Measurements from ENCODE around the gene ADTRP. TPM values are rescaled to one million over a fixed set of nuclear protein-coding genes. Genes with fewer than 3 reads are reported as not detected.
"Not testable (repeated sequence)": the region's sequence is repeated elsewhere in the genome, so short reads cannot be mapped to it uniquely, and the experiment has no call there.

The ADTRP gene
- polyA plus RNA-seq, 4 donors, result 28.5 to 73.4 (median 59.2) TPM

DNA sequence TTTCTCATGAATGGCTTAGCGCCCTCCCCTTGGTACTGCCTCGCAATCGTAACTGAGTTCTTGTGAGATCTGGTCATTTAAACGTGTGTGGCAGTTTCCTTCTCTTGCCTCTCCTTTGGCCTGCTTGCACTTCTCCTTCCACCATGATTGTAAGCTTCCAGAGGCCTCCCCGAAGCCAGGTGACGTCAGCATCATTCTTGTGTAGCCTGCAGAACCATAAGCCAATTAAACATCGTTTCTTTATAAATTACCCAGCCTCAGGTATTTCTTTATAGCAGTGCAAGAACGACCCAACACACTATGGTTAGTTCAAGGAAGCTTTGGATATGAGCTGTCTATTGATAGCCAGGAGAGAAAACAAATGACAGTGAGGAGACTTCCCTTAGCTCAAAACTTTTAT is 29.5 kb upstream of the ADTRP start:
- FAIRE-seq (no peak), DNase-seq (no peak)
- peaks cover 0 to 27% (median 4%) of the 10 kb centered on the region in 3 donors for H3K4me1 ChIP-seq (ENCODE audit: control insufficient read depth in 3 of 3, insufficient read depth in 2 of 3, low read depth in 1 of 3, low read length in 2 of 3)
- WGBS, 3 donors, result 86 to 93% (median 90%) methylated on average over 8 of the region's 8 CpGs
- H3K9me3 ChIP-seq (ENCODE audit: control insufficient read depth in 2 of 2, insufficient read depth in 1 of 2, low read depth in 1 of 2, low read length in 1 of 2), result no peaks in the 10 kb centered on the region
- no peaks in the 10 kb centered on the region for H3K36me3 ChIP-seq (ENCODE audit: control insufficient read depth in 3 of 3, insufficient read depth in 2 of 3, low read depth in 1 of 3, low read length in 3 of 3)
- no peaks in the 10 kb centered on the region for H3K27me3 ChIP-seq (ENCODE audit: control insufficient read depth in 3 of 3, insufficient read depth in 3 of 3, low read length in 3 of 3)
- no peak overlapping the region for H3K4me3 ChIP-seq (ENCODE audit: low read depth in 1 of 3, low read length in 3 of 3)
- H3K27ac ChIP-seq (ENCODE audit: low read depth in 1 of 3, low read length in 2 of 3), result no peak overlapping the region

DNA sequence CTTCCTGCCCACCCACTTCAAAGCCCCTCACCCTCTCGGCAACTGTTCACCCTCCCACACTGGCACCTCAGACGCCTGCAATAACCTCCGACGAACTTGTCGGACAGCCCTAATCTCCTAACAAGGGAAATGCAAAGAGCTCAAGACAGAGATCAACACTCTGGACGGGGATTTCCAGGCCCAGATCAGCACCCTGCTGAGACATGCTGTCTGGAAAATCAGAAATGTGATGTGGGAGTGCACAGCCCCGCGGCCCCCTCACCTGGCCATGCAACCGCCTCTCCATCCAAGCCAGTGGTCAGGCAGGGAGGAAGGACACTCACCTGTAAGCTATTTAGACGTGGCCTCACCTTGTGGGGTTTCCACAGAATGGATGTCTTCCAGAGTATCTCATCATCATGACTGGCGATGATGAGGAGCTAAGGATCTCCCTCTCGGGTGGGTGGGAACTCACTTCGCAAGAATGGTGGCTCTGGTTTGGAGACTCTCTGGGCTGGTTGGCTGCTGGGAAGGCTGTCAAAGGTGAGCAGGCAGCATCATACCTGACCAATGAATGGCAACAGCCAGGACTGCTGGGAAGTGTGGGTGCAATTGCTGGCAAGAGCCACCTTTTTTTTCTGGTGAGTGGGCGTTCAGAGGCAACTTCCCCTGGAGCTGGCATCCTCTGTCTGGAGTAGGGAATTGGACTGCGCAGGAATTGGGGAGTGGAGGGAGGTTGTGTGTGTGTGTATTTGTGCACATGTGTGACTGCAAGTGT is 28.1 kb upstream of the ADTRP start:
- no peak for FAIRE-seq
- Histone ChIP-seq H3K27me3 (ENCODE audit: control insufficient read depth in 3 of 3, insufficient read depth in 3 of 3, low read length in 3 of 3) (no peaks in the 10 kb centered on the region), H3K4me3 (ENCODE audit: low read depth in 1 of 3, low read length in 3 of 3) (no peak overlapping the region), H3K4me1 (ENCODE audit: control insufficient read depth in 3 of 3, insufficient read depth in 2 of 3, low read depth in 1 of 3, low read length in 2 of 3) (peaks cover 1 to 36% (median 4%) of the 10 kb centered on the region in 3 donors), H3K9me3 (ENCODE audit: control insufficient read depth in 2 of 2, insufficient read depth in 1 of 2, low read depth in 1 of 2, low read length in 1 of 2) (no peaks in the 10 kb centered on the region), H3K36me3 (ENCODE audit: control insufficient read depth in 3 of 3, insufficient read depth in 2 of 3, low read depth in 1 of 3, low read length in 3 of 3) (no peaks in the 10 kb centered on the region), H3K27ac (ENCODE audit: low read depth in 1 of 3, low read length in 2 of 3) (no peak overlapping the region)
- DNase-seq, result no peak
- 72 to 90% (median 77%) methylated on average over 15 of the region's 15 CpGs for WGBS, 3 donors

DNA sequence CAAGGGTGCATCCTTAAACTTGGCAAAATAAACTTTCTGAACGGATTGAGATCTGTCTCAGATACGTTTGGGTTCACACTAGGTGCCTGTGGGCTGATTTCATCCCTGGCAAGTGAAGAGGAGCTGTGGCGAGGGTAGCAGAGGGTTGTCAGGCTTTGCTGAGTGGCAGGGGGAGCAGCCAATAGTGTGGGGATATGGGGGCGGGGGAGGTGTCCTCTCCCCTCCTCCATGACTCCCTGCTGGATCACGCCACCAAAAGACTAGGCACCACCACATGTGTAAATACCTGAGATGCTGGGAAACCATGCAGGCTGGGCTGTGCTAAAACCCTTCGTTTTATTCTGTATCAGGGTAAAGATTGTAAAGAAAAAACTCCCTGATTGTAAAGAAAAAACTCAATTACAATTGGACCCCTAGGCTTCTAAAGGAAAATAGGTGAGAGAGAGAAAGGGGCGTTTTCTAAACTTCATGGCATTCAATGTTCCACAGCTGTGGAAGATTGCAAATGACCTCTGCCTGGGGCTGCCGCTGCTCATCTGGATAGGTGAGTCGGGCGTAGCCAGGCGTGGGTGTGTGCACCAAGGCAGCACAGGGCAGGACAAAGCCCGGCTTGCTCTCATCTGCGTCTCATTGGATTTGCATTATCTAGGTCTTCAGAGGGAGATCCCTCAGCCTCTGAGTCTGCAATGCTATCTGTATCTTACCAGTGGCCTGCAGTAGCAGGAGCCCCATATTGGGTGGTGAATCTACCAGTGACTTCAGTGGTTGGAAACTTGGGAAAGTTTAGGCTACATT is 26.9 kb upstream of the ADTRP start:
- 33 to 74% (median 52%) methylated on average over 13 of the region's 13 CpGs for WGBS, 3 donors
- H3K27me3 ChIP-seq (ENCODE audit: control insufficient read depth in 3 of 3, insufficient read depth in 3 of 3, low read length in 3 of 3), result no peaks in the 10 kb centered on the region
- H3K36me3 ChIP-seq (ENCODE audit: control insufficient read depth in 3 of 3, insufficient read depth in 2 of 3, low read depth in 1 of 3, low read length in 3 of 3), result no peaks in the 10 kb centered on the region
- no peak for FAIRE-seq
- no peak overlapping the region for H3K4me3 ChIP-seq (ENCODE audit: low read depth in 1 of 3, low read length in 3 of 3)
- peaks cover 1 to 36% (median 4%) of the 10 kb centered on the region in 3 donors for H3K4me1 ChIP-seq (ENCODE audit: control insufficient read depth in 3 of 3, insufficient read depth in 2 of 3, low read depth in 1 of 3, low read length in 2 of 3)
- no peaks in the 10 kb centered on the region for H3K9me3 ChIP-seq (ENCODE audit: control insufficient read depth in 2 of 2, insufficient read depth in 1 of 2, low read depth in 1 of 2, low read length in 1 of 2)
- H3K27ac ChIP-seq (ENCODE audit: low read depth in 1 of 3, low read length in 2 of 3), result no peak overlapping the region
- peak; percentile 55 to 83 for DNase-seq

DNA sequence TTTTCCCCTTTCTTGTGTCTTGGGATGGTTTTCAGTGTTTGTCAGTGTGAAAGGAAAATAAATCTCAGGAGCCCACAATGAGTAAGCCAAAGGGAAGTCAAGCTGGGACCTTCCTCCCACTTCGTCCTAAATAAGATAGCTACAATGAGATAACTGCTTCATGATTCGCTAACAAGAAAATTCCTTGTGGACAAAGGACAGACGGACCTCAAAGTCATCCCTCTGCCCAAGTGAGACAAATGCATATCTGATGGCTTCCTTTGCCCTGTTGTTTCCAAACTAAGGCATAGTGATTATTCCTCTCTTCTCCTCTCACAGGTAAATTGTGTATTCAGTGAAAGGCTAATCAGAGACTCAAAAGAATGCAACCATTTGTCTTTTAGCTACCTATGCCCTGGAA is 26.1 kb upstream of the ADTRP start:
- Histone ChIP-seq H3K9me3 (ENCODE audit: control insufficient read depth in 2 of 2, insufficient read depth in 1 of 2, low read depth in 1 of 2, low read length in 1 of 2) (no peaks in the 10 kb centered on the region), H3K4me1 (ENCODE audit: control insufficient read depth in 3 of 3, insufficient read depth in 2 of 3, low read depth in 1 of 3, low read length in 2 of 3) (peaks cover 1 to 31% (median 4%) of the 10 kb centered on the region in 3 donors), H3K4me3 (ENCODE audit: low read depth in 1 of 3, low read length in 3 of 3) (no peak overlapping the region), H3K27me3 (ENCODE audit: control insufficient read depth in 3 of 3, insufficient read depth in 3 of 3, low read length in 3 of 3) (no peaks in the 10 kb centered on the region), H3K36me3 (ENCODE audit: control insufficient read depth in 3 of 3, insufficient read depth in 2 of 3, low read depth in 1 of 3, low read length in 3 of 3) (no peaks in the 10 kb centered on the region), H3K27ac (ENCODE audit: low read depth in 1 of 3, low read length in 2 of 3) (no peak overlapping the region)
- WGBS, 3 donors, result 86 to 88% (median 88%) methylated on average over 3 of the region's 3 CpGs
- FAIRE-seq, result no peak
- DNase-seq, result no peak

DNA sequence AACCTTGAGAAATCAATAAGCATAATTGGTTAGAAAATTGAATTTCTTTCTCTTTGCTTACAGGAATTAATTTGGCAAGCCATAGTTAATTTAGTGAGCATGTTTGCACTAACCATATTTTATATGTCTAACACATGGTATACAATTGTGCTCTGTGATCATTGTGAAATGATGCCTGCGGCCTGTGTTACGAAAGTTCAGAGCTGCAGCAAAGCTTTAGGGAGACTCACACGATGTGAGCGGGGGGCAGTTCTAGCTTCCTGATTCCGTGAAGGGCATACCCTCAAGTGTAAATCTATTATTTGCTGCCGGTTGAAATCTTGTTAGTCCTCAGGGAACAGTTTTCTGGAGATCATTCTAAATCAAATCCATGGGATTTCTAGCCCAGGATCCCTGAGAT is 25.5 kb upstream of the ADTRP start:
- peaks cover 1 to 31% (median 4%) of the 10 kb centered on the region in 3 donors for H3K4me1 ChIP-seq (ENCODE audit: control insufficient read depth in 3 of 3, insufficient read depth in 2 of 3, low read depth in 1 of 3, low read length in 2 of 3)
- H3K4me3 ChIP-seq (ENCODE audit: low read depth in 1 of 3, low read length in 3 of 3), result no peak overlapping the region
- H3K27ac ChIP-seq (ENCODE audit: low read depth in 1 of 3, low read length in 2 of 3), result no peak overlapping the region
- DNase-seq (no peak), FAIRE-seq (no peak)
- no peaks in the 10 kb centered on the region for H3K27me3 ChIP-seq (ENCODE audit: control insufficient read depth in 3 of 3, insufficient read depth in 3 of 3, low read length in 3 of 3)
- WGBS, 3 donors, result 87 to 92% (median 91%) methylated on average over 6 of the region's 6 CpGs
- no peaks in the 10 kb centered on the region for H3K36me3 ChIP-seq (ENCODE audit: control insufficient read depth in 3 of 3, insufficient read depth in 2 of 3, low read depth in 1 of 3, low read length in 3 of 3)
- H3K9me3 ChIP-seq (ENCODE audit: control insufficient read depth in 2 of 2, insufficient read depth in 1 of 2, low read depth in 1 of 2, low read length in 1 of 2), result no peaks in the 10 kb centered on the region

DNA sequence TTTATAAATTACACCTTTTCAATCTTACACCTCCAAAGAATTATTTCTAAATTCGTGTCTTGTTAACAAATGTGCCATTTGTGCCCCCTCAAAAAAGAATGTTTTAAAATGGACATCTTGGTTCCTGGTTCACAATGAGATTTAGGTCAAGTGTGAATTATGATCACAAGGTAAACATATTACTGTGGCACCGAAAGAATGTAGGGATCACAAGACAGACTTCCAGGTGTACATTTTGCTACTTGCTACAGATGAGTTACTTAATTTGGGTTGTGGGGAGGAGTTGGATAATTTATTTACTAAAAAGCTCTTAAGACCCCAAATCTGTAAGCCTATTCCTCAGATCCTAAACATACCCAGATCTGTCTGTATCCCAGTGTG is 25.0 kb upstream of the ADTRP start:
- FAIRE-seq (no peak), DNase-seq (peak; percentile 47 to 55)
- Histone ChIP-seq H3K27ac (ENCODE audit: low read depth in 1 of 3, low read length in 2 of 3) (peak overlapping the region in 1 of 3 donors; percentile 59), H3K9me3 (ENCODE audit: control insufficient read depth in 2 of 2, insufficient read depth in 1 of 2, low read depth in 1 of 2, low read length in 1 of 2) (no peaks in the 10 kb centered on the region), H3K27me3 (ENCODE audit: control insufficient read depth in 3 of 3, insufficient read depth in 3 of 3, low read length in 3 of 3) (no peaks in the 10 kb centered on the region), H3K36me3 (ENCODE audit: control insufficient read depth in 3 of 3, insufficient read depth in 2 of 3, low read depth in 1 of 3, low read length in 3 of 3) (no peaks in the 10 kb centered on the region), H3K4me3 (ENCODE audit: low read depth in 1 of 3, low read length in 3 of 3) (no peak overlapping the region), H3K4me1 (ENCODE audit: control insufficient read depth in 3 of 3, insufficient read depth in 2 of 3, low read depth in 1 of 3, low read length in 2 of 3) (peaks cover 1 to 31% (median 4%) of the 10 kb centered on the region in 3 donors)
- 29 to 64% (median 43%) methylated on average over 2 of the region's 2 CpGs for WGBS, 3 donors

DNA sequence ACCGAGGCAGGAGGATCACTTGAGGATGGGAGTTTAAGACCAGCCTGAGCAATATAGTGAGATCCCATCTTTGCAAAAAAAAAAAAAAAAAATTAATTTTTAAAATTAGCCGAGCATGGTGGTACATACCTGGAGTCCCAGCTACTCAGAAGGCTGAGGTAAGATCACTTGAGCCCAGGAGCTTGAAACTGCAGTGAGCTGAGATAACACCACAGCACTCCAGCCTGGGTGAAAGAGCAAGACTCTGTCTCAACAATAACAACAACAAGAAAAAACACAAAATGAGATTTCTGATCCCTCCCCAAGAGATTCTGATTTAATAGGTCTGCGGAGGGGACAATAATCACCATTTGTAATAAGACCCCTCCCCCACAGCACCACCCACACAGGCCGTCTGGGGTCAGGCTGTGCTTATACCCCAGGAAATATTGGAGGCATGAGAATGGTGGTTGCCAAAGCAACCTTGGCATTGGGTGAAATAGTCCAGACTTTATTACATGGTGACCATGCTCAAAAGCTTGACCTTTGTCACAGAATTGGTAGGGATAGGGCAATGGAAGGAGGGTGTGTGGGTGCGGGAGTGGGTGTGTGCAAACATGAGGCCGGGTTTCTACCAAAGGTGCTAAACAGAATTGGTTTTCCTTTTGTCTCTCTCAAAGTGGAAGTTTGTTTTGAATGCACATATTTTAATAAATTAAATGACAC is 24.4 kb upstream of the ADTRP start:
- DNase-seq (peak; percentile 70 to 81), FAIRE-seq (no peak)
- no peaks in the 10 kb centered on the region for H3K9me3 ChIP-seq (ENCODE audit: control insufficient read depth in 2 of 2, insufficient read depth in 1 of 2, low read depth in 1 of 2, low read length in 1 of 2)
- peaks cover 1 to 31% (median 4%) of the 10 kb centered on the region in 3 donors for H3K4me1 ChIP-seq (ENCODE audit: control insufficient read depth in 3 of 3, insufficient read depth in 2 of 3, low read depth in 1 of 3, low read length in 2 of 3)
- no peaks in the 10 kb centered on the region for H3K36me3 ChIP-seq (ENCODE audit: control insufficient read depth in 3 of 3, insufficient read depth in 2 of 3, low read depth in 1 of 3, low read length in 3 of 3)
- peak overlapping the region in 2 of 3 donors; percentile 27 to 59 for H3K27ac ChIP-seq (ENCODE audit: low read depth in 1 of 3, low read length in 2 of 3)
- no peak overlapping the region for H3K4me3 ChIP-seq (ENCODE audit: low read depth in 1 of 3, low read length in 3 of 3)
- 42 to 72% (median 50%) methylated on average over 6 of the region's 6 CpGs for WGBS, 3 donors
- no peaks in the 10 kb centered on the region for H3K27me3 ChIP-seq (ENCODE audit: control insufficient read depth in 3 of 3, insufficient read depth in 3 of 3, low read length in 3 of 3)

DNA sequence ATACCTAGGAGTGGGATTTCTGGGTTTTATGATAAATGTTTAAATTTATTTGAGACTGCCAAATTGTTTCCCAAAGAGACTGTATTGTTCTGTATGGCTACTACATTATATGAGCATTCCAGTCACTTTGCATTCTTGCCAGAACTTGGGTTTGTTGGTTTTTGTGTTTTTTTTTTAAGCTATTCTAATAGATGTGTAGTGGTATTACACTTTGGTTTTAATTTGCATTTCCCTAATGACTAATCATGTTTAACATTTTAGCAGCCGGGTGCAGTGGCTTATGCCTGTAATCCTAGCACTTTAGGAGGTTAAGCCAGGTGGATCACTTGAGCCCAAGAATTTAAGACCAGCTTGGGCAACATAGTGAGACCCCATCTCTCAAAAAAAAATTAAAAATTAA is 21.9 kb upstream of the ADTRP start:
- 90% methylated on average over 1 of the region's 1 CpG; no CpG with 5 or more reads in 2 of the 3 donors for WGBS, 3 donors
- H3K27ac ChIP-seq (ENCODE audit: low read depth in 1 of 3, low read length in 2 of 3); H3K36me3 ChIP-seq (ENCODE audit: control insufficient read depth in 3 of 3, insufficient read depth in 2 of 3, low read depth in 1 of 3, low read length in 3 of 3); FAIRE-seq; H3K9me3 ChIP-seq (ENCODE audit: control insufficient read depth in 2 of 2, insufficient read depth in 1 of 2, low read depth in 1 of 2, low read length in 1 of 2); H3K27me3 ChIP-seq (ENCODE audit: control insufficient read depth in 3 of 3, insufficient read depth in 3 of 3, low read length in 3 of 3); DNase-seq; H3K4me3 ChIP-seq (ENCODE audit: low read depth in 1 of 3, low read length in 3 of 3): not testable (repeated sequence)
- peaks cover 1 to 33% (median 4%) of the 10 kb centered on the region in 3 donors for H3K4me1 ChIP-seq (ENCODE audit: control insufficient read depth in 3 of 3, insufficient read depth in 2 of 3, low read depth in 1 of 3, low read length in 2 of 3)

All from small intestine (tissue), 7 donors.